GM23248 (cell line): Measurements from ENCODE around the gene AP2B1.

Experiments
- EZH2 ChIP-seq: fragments of 200-600 bp; sonication (generic); IDR thresholded peaks from 2 replicates; pipeline ENCODE4 v1.6.1; 2018; ENCODE audit warnings: antibody characterized with exemption, mild to moderate bottlenecking; ENCODE audit not compliant: insufficient read depth, poor library complexity, severe bottlenecking
- EZH2phosphoT487 ChIP-seq: fragments of 200-600 bp; sonication (generic); IDR thresholded peaks from 2 replicates; pipeline ENCODE4 v1.6.1; 2018; ENCODE audit warnings: antibody characterized with exemption, moderate library complexity, mild to moderate bottlenecking, low read depth; ENCODE audit not compliant: insufficient read depth

DNA sequence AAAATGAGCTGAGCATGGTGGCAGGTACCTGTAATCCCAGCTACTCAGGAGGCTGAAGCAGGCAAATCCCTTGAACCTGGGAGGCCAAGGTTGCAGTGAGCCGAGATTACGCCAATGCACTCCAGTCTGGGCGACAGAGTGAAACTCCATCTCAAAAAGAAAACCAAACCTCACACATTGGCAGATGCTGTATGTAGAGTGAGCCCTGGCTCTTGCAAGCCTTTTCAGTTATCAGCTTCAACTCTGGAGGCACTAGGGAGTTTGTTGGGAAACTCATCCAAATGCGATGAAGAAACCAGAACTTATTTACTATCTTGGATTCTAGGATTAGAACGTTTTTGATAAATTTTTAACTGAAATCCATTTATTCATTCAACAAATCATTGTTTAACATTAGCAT lies 87.4 kb downstream of the AP2B1 start:
- no peak for TF ChIP-seq EZH2
- TF ChIP-seq EZH2phosphoT487 = no peak
